DMS 273 treated with DMSO at 0.1 percent for 48 hours (cell line): ENCODE data around the gene PML.
"Not testable (repeated sequence)": the region's sequence is repeated elsewhere in the genome, so short reads cannot be mapped to it uniquely, and the experiment has no call there.

Source experiments
- DNase-seq: peaks from one replicate; lab custom pipeline; 2025; lab: John Stamatoyannopoulos, UW

PML gene

DNA sequence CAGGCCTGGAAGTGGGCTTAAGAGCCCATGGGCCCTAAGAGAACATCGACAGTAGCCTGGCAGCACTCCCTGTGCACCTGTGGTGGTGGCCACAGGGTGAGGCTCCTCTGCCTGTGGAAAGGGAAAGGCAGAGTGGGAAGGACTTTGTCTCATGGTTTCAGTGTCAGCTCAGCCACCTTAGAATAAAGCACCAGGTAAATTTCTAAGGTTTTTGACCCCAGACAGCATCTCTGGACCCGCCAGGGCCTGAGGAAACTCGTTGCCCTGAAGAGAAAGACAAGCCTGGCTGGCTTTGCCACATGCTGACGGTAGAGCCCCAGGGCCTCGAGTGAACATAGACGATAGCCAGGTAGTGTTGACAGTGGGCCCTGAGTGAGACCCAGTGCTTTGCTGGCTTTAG, 65.7 kb downstream of the PML start:
- no peak for DNase-seq

DNA sequence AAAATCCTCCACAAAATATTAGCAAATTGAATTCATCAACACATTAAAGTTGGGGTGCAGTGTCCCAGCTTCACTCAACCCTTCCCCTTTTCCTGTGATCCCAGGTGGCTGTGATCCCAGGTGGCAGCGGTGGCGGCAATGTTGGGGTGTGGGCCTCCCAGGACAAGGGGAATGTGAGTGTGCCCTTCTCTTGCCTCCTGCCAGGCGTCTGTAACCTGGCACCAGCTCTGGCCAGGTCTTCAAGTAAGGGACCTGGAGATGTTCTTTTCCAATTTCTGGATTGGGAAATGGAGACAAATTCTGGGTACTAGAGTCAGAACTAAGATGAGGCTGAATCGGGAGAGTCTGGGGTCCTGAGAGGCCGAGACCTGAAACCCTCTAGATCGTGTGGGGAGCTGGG, 67.7 kb downstream of the PML start:
- no peak for DNase-seq

DNA sequence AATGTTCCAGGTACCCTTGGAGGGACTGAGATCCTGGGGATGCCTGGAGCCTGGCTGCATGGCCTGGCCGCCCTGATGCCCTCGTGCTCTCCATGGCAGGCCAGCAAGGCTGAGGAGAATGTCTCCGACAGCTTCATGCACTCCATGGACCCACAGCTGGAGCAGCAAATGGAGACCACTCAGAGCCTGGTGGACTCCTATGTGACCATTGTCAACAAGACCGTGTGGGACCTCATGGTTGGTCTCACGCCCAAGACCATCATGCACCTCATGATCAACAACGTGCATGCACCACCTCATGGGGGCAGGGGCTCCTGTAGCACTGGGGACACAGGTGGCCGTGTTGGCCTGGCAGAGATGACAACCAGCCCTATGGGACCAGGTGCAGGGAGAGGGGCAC, 68.2 kb downstream of the PML start:
- no peak for DNase-seq

DNA sequence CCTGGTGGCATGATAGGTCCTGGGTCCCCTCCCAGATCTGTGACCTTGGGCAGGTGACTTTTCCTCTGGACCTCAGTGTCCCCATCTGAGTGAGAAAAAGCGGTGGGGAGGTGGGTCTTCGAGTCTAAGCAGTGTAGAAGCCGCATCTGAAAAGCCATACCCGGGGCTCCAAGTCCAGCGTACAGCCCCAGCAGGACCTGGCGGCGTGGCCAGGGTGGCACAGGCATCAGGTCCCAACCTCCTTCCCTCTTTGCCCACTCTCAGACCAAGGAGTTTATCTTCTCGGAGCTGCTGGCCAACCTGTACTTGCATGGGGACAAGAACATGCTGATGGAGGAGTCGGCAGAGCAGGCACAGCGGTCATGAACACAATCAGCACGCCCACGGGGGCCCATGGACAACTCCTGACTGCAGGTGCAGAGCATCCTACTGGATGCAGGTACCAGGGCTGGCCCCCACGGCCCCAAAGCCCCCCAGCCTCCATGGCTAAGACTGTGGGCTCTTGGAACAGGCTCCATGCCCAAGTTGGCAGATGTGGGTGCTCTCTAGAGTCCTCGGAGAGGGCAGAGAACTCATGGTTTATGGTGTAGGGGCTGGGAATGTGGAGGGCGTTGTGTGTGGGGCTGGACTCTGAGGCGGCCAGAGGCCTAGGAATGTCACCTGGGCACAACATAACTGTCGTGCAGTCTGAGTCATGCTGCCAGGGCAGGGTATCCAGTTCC, 69.1 kb downstream of the PML start:
- DNase-seq = not testable (repeated sequence)

DNA sequence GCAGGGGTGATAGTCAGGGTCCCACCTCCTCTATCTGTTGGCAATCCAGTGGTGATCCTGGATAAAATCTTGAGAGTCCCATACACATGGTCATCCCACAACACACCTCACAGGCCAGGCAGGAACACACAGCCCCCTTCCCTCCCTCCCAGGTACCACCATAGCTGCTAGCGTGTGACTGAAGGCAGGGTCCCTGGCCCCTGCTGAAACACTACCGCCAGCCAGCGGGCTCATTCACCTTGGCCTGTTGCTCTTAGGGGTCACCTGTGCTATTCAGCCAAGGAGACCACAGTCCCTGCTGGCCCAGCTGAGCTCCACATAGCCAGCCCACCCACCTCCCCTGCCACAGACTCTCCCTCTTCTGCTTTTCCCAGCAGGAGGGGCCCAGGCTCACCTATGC, 69.7 kb downstream of the PML start:
- not testable (repeated sequence) for DNase-seq

DNA sequence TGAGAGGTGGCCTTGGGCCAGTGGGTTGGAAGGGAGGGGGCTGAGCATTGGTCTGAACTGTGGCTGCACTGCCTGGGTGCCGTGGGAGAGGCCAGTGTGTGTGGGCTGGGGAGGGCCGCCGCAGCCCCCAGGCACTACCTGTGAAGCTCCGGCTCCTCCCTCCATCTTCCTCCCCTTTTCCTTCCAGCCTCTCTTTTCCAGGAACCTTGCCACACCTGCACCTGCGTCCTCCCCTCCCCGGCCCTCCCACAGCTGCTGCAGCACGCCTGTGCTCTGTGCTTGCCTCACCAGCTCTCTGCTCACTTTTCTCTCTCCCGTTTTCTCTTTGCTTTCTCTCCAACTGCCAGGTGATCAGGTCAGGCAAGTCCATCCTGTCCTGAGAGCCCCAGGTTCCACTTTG, 70.3 kb downstream of the PML start:
- not testable (repeated sequence) for DNase-seq

DNA sequence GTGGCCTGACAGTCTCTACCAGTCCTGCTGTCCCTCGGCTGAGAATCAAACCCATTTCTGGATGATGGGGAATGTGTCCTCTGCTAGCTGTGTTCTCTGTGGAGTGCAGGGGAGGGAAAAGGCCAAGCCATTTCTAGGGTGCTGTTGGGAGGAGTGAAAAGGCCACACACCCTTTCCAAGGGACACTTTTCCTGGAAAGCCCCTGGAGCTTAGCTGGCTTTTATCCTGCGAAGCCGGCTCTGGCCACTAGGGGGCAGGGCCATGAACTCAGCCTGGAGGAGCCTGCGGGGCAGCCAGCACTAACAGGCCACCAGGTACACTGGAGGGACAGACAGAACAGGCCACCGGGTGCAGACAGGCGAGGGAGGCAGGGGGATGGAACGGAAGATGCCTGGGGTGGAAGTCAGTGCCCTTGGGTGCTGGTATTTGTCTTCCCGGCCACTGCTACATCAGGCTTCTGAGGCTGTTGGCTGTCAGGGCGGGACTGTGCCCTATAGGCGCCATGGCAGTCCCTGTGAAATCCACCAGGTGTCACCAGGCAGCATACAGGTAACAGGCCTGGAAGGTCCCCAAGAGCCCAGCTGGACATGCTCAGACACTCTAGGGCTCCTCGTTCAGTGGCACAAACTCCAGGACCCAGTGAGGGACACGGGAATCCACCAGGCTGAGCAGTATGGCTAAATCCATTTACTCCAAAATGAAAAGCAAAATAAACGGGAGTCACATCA, 71.3 kb downstream of the PML start:
- DNase-seq = not testable (repeated sequence)

DNA sequence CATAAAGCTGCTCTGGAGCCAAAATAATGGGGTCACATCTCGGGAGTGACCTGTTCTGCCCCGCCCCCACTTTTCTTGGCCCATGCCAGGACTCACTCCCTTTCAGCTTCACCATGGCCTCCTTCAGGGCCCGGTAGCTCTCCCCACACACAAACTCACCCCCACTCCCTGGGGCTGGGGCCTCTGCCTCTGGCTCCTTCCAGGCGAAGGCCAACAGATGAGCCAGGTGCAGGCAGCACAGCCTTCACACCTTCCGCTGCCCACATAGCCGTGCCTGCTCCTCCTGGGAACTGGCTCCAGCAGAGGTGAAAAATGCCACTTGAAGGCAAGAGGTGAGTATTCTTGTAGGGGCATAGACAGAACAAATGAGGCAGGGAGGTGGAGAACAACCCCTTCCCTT, 77.1 kb downstream of the PML start:
- DNase-seq = not testable (repeated sequence)

DNA sequence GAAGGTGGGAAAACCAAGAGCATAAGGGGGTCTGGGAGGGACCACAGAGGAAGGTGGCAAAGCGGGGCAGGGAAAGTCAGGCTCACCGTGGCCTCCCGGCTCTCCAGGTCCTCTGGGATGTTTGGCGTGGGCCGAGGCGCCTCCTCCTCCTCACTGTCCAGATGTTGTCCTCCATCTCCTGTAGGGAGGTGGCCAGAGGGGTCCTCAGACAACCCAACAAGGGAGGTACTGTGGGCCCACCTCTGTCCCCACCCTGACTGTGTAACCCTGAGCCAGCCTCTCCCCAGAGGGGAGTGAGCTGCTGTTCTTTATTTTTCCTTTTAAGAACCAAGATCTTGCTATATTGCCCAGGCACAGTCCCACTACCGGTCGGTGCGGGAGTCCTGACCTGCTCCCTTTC, 77.6 kb downstream of the PML start:
- not testable (repeated sequence) for DNase-seq

DNA sequence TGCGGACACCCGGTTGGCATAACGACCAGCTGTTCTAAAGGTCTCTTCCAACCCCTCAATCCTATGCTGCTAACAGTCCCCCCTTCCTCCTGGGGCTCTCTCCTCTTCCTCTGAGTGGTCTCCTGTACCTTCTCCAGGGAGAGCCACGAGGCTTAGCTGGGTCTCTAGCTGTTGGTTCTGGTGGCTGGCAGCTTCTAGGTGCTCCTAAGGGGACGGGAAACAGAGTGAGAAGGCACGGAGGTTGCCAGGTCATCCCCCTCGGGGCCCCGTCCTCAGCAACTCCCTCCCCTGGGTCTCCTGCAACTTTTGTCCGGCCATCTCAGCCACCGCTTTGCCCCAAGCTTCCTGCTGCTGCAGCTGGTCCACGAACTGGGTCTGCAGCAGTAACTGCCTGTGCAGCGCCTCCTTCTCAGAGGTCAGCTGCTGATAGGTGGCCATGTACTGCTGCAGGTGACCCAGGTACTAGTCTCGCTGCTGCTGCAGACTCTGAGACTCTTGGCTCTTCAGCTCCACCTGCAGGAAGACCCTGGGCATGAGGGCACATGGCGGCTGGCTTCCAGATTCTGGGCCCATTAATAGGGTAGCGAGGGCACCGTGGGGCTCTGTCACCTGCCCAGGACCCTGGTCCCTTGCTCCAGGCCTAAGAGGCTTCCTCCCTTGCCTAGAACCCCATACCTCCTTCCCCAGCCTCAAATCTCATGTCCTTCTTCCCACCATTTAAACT, 78.3 kb downstream of the PML start:
- DNase-seq = not testable (repeated sequence)

DNA sequence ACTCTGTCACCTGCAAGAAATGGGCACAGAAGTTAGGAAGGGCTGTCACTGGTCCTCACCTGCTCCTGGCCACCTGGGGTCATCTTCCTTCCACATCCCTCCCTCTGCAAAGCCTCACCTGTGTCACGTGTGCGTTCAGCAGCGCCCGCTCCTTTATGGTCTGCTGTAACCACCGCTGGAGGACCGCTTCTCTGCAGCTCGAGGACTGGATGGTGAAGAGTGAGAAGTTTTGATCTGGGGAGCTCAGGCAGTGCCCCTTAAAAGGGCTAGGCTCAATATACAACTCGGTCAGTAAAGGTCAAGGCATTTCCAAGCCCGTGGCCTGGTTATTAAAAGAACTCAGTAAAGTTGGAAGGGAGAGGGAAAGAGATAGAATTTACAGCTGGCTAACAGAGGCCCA, 81.3 kb downstream of the PML start:
- DNase-seq = not testable (repeated sequence)

DNA sequence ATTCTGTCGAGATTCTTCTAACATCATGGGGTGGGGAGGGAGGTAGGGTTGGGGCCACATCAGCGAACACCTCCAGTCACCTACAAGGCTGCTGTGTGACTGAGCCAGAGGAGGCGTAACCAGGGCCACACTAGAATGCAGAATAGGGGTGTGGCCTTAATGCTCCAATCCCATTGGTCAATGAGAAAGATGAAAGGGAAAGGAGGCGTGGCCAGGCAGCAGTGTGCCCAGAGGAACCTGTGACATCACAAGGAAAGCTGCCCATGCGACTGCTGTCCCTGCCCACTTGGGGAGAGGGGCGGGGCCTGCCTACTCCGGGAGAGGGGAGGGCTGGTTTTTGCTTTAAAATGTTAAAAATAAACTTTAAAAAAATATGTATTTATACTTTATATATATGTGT, 87.9 kb downstream of the PML start, which contains the start of gene GOLGA6A:
GOLGA6A (minus strand) TSS at position 101 of the 400 bp plus-strand sequence; CDS start at position 60, 41 bp downstream.
- DNase-seq = not testable (repeated sequence)

DNA sequence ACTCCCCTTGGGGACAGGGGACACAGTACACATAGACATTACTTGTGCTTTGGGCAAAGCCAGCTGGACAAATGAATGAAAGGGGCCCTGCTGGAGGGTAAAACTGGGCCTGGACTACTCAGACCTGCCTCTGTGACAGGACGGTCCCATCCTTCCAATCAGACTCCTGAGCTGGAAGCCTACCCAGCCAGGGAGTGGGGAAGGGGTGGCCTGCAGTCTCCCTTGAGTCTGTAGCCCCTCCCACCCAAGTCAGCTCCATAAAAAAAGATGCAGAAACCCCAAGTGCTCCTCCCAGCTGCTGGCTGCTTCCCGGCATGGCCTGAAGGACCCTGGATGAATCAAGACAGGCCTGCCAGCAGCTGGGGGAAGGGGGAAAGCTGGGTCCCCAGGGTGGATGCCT, 100.1 kb downstream of the PML start:
- DNase-seq = not testable (repeated sequence)

DNA sequence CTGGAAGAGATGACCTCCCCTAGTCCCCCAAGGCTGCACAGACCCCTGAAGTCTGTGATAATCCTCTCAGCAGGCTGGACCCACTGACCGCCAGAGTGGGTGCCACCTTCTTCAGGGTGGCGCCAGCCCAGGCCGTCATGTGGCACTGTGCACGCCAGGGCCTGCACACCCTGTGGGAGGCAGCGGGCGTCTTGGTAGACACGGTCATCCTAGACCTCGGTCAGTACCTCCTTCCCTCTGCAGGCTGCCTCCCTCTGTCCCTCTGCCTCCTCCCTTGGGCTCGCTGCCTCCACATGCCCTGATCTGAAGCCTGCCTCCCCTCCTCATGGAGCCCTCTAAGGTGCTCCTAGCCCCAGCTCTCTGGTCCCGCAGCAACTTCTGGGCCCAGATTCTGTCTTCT, 101.1 kb downstream of the PML start:
- not testable (repeated sequence) for DNase-seq

DNA sequence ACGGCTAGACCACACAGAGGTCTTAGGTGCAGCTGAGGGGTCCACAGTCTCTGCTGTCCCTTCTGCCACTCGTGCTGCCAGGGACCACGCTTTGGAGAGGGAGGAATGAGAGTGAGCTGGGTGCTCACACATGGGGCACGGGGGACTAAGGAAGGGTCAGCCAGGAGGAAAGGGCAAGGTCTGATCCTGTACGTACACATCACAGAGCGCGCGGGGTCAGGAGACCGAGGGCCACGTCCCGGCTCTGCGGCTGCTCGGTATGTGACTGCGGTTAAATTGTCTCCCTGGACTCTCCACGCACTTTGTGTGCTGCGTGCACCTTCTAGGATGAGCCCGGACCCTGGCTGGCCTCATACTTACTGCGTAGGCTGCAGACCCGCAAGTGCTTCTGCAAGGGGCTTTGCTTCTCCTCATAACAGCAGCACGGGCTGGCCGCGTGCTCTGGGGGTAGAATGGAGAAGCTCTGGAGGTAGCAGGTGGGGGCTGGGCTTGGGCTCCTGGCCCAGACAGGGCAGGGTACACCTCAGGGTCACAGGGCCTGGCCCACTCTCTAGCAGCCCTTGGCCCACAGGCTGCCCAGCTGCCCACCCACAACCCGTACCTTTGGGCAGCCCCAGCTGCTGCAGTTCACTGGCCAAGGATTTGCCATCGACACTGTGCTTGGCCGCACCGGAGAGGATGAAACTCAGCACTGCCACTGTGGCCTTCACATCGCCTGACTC, 102.4 kb downstream of the PML start:
- not testable (repeated sequence) for DNase-seq
